ENCODE results near the gene SP3. TPM values are rescaled to one million over a fixed set of nuclear protein-coding genes. Genes with fewer than 3 reads are reported as not detected.

SP3 gene
- total RNA-seq (ENCODE audit: unreplicated experiment) = 79.9 TPM
- long read RNA-seq, partial matches to known transcripts = 0 of 2 reads
- long read RNA-seq, other reads (novel, unspliced or antisense) = 2 of 2 reads

DNA sequence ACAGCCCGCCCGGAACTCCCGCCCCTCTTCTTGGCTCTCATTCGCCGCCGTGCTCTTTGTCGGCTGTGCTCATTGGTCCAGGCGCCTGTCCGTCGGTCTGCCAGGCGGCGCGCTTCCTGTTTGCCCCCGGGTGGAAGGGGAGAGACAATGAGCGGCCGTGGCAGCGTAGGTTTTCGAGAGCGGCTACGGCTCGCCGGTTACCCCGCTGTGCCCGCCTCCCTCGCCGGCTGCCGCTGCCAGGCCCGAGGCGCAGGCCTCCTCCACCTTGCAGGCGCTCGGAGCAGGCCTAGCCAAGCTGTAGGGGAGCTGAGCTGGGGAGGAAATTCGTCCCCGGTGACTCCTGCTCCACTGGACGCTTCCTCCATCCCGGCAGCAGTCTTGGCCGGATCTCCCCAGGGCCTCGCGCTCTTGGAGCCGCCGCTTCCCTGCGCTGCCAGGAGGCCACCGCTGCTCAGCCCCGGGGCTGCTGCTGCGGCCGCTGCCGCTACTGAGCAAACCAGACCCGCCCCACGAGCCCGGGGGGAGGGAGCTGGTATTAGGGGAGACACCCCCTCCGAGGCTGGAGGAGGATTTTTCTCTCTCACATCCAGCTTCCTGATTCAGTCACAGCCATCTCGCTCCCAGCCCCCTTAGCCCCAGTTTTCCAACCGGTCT is at the start of gene SP3:
TSS of gene SP3 (minus strand) at position 2 of the 654 bp plus-strand sequence. CDS start 202 bp downstream, outside the sequence.
- Mint-ChIP-seq H3K27me3 (ENCODE audit: unreplicated experiment) (peaks cover 14% of the 10 kb centered on the region), H3K36me3 (ENCODE audit: unreplicated experiment) (no peaks in the 10 kb centered on the region), H3K4me1 (ENCODE audit: low read depth, unreplicated experiment) (peaks cover 18% of the 10 kb centered on the region), H3K27ac (ENCODE audit: unreplicated experiment) (peak within 1 kb of the TSS; percentile 99), H3K4me3 (ENCODE audit: unreplicated experiment) (peak within 1 kb of the TSS; percentile 97), H3K9me3 (ENCODE audit: unreplicated experiment) (peaks cover 18% of the 10 kb centered on the region)
- TF ChIP-seq, protein P1, sequence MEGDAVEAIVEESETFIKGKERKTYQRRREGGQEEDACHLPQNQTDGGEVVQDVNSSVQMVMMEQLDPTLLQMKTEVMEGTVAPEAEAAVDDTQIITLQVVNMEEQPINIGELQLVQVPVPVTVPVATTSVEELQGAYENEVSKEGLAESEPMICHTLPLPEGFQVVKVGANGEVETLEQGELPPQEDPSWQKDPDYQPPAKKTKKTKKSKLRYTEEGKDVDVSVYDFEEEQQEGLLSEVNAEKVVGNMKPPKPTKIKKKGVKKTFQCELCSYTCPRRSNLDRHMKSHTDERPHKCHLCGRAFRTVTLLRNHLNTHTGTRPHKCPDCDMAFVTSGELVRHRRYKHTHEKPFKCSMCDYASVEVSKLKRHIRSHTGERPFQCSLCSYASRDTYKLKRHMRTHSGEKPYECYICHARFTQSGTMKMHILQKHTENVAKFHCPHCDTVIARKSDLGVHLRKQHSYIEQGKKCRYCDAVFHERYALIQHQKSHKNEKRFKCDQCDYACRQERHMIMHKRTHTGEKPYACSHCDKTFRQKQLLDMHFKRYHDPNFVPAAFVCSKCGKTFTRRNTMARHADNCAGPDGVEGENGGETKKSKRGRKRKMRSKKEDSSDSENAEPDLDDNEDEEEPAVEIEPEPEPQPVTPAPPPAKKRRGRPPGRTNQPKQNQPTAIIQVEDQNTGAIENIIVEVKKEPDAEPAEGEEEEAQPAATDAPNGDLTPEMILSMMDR (IDR thresholded peaks at IDR 0.05; ENCODE audit: partially characterized antibody, unreplicated experiment) = no peak
- DNase-seq = peak; percentile 97

DNA sequence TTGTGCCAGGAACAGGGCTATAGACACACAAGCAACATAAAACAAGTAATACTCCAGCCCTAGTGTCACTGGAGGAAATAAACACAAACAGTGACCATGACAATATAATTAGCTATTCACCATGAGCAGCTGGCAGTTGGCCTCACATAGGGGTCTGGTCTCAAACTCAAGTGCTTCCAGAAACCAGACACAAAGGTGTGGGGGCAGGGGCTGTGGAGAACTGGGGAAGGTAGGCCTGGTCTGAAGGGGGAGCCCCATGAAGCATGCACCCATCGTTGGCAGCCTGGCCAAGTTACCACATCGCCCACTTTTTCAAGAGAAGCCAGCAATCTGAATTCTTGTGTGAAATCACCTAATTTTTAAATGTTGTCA is 49.5 kb upstream of the SP3 start:
- H3K27ac Mint-ChIP-seq (ENCODE audit: unreplicated experiment) = peak overlapping the region; percentile 68
- H3K4me3 Mint-ChIP-seq (ENCODE audit: unreplicated experiment) = no peak overlapping the region

DNA sequence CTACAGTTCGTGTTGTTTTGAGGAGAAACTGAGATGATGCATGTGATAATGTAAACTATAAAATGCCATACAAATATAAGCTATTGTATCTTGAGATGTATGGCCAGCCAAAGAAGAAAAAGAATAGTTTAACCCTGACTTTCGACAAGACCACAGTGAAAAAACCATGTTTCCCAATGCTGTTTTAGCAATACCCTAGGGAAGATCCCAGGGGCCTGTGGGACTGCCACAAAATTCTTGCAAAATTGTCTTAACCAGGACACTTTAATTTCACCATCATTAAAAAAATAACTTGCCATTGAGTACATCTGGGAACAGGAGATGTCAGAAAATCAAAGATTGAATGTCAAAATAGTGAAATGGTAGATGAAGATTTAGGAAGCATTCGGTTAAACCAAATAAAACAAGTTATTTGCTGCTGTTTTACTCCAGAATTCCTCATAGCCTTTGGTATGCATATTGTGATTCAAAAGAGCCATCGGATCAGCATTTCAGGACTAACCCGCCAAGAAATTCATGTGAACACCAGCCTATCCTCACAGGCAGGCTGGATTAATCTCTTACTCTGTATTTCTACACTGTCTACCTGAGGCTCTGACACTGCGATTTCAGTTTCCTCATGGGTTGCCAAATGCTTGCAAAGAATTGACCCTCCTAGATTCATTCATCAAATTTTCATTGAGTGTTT is 49.0 kb upstream of the SP3 start:
- H3K27me3 Mint-ChIP-seq (ENCODE audit: unreplicated experiment) = no peaks in the 10 kb centered on the region

More for the DNA sequence above, 49.5 kb upstream of the SP3 start:
- TF ChIP-seq, protein P1 (IDR thresholded peaks at IDR 0.05; ENCODE audit: partially characterized antibody, unreplicated experiment) = no peak
- no peaks in the 10 kb centered on the region for H3K36me3 Mint-ChIP-seq (ENCODE audit: unreplicated experiment)
- peaks cover 24% of the 10 kb centered on the region for H3K4me1 Mint-ChIP-seq (ENCODE audit: low read depth, unreplicated experiment)
- no peaks in the 10 kb centered on the region for H3K27me3 Mint-ChIP-seq (ENCODE audit: unreplicated experiment)
- H3K9me3 Mint-ChIP-seq (ENCODE audit: unreplicated experiment) = peaks cover 2% of the 10 kb centered on the region
- no peak for DNase-seq

DNA sequence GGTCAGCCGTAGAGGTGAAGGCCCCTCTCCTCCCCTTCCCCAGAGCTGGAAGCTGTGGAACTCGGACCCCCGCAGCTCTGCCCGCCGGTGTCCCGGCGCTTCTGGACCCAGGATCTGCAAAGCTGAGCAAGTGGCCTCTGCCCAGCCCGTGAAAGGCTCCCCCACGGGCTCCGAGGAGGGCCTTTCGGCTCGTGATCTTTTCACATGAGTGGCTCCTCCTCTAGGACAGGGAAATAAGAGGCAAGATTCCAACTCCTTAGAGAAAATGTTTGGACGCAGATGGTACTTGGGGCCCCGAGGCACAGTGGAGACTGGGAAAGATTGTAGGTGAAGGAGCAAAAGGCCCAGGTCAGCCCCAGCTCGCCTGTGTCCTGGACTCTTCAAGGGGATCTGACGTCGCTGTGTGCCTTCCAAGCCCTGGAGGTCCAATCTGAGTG is 48.2 kb upstream of the SP3 start:
- peak overlapping the region; percentile 23 for H3K4me3 Mint-ChIP-seq (ENCODE audit: unreplicated experiment)
- H3K9me3 Mint-ChIP-seq (ENCODE audit: unreplicated experiment) = peaks cover 2% of the 10 kb centered on the region
- TF ChIP-seq, protein P1 (IDR thresholded peaks at IDR 0.05; ENCODE audit: partially characterized antibody, unreplicated experiment) = no peak
- peaks cover 21% of the 10 kb centered on the region for H3K4me1 Mint-ChIP-seq (ENCODE audit: low read depth, unreplicated experiment)
- peak overlapping the region; percentile 11 for H3K27ac Mint-ChIP-seq (ENCODE audit: unreplicated experiment)
- no peaks in the 10 kb centered on the region for H3K27me3 Mint-ChIP-seq (ENCODE audit: unreplicated experiment)
- no peaks in the 10 kb centered on the region for H3K36me3 Mint-ChIP-seq (ENCODE audit: unreplicated experiment)
- peak; percentile 18 for DNase-seq

More for the DNA sequence above, 49.0 kb upstream of the SP3 start:
- Mint-ChIP-seq H3K36me3 (ENCODE audit: unreplicated experiment) (no peaks in the 10 kb centered on the region), H3K27ac (ENCODE audit: unreplicated experiment) (peak overlapping the region; percentile 68), H3K4me1 (ENCODE audit: low read depth, unreplicated experiment) (peaks cover 24% of the 10 kb centered on the region), H3K9me3 (ENCODE audit: unreplicated experiment) (peaks cover 2% of the 10 kb centered on the region), H3K4me3 (ENCODE audit: unreplicated experiment) (peak overlapping the region; percentile 25)
- no peak for DNase-seq
- TF ChIP-seq, protein P1 (IDR thresholded peaks at IDR 0.05; ENCODE audit: partially characterized antibody, unreplicated experiment) = no peak
